Tibial nerve (tissue), 4 donors: Measurements from ENCODE around the gene MYO5A. TPM values are rescaled to one million over a fixed set of nuclear protein-coding genes. Genes with fewer than 3 reads are reported as not detected.

Experiments used
- DNase-seq, 2 donors: peaks; one replicate each; pipeline ENCODE4 v3.0.0-alpha.2; 2019; ENCODE audit warnings: low spot score in 2 of 2
- H3K27ac ChIP-seq, 4 donors: fragments of 200-600 bp; sonication (generic) in 3 of 4; one replicate each; pipeline ENCODE4 v1.5.1; 2017 to 2019; ENCODE audit warnings: mild to moderate bottlenecking in 1 of 4
- H3K27me3 ChIP-seq, 2 donors: fragments of 200-600 bp; sonication (generic) in 1 of 2; one replicate each; pipeline versions ENCODE4 v1.5.1 to v1.6.0; 2017 to 2019
- H3K36me3 ChIP-seq, 3 donors: fragments of 200-600 bp; sonication (generic); one replicate each; pipeline ENCODE4 v1.5.1; 2018 to 2019
- H3K4me1 ChIP-seq, 4 donors: fragments of 200-600 bp; sonication (generic) in 3 of 4; one replicate each; pipeline ENCODE4 v1.5.1; 2017 to 2019
- H3K4me3 ChIP-seq, 4 donors: fragments of 200-600 bp; sonication (generic) in 3 of 4; one replicate each; pipeline ENCODE4 v1.5.1; 2017 to 2019; ENCODE audit warnings: mild to moderate bottlenecking in 1 of 4, moderate library complexity in 1 of 4
- H3K9me3 ChIP-seq, 4 donors: fragments of 200-600 bp; sonication (generic) in 3 of 4; one replicate each; pipeline ENCODE4 v1.5.1; 2017 to 2019
- CTCF ChIP-seq, 5 experiments: fragments of 200-600 bp in 3 of 5; fragments of 450-650 bp in 2 of 5; sonication (generic) in 3 of 5; IDR thresholded peaks; one replicate each; pipeline ENCODE4 v1.5.1; 2016 to 2019; ENCODE audit warnings: antibody characterized with exemption in 5 of 5, mild to moderate bottlenecking in 3 of 5, moderate library complexity in 2 of 5
- EP300 ChIP-seq, 2 donors: sonication (generic); formaldehyde crosslinking; IDR thresholded peaks; one replicate each; pipeline ENCODE4 v1.6.1; 2017; ENCODE audit warnings: antibody characterized with exemption in 2 of 2, mild to moderate bottlenecking in 1 of 2
- POLR2A ChIP-seq, 2 donors: fragments of 450-650 bp; IDR thresholded peaks; one replicate each; pipeline ENCODE4 v1.6.1; 2017; ENCODE audit warnings: antibody characterized with exemption in 2 of 2, mild to moderate bottlenecking in 2 of 2, moderate library complexity in 2 of 2
- WGBS, 2 donors: methylation state at CpG; one replicate each; pipeline ENCODE4 v1.1.5; 2018; 5-methylcytosine and 5-hydroxymethylcytosine counted together
- total RNA-seq, 4 donors: library from RNA; depleted of rRNA; stranded (reverse); fragments of >200 nt; gene quantifications; one replicate each; pipeline ENCODE4 v1.1.0, GENCODE V29; 2016

MYO5A gene
- total RNA-seq, 4 donors from 2014 or later = 38.7 to 101 (median 46.9) TPM

- H3K4me1 ChIP-seq = peaks cover 0 to 7% (median 0%) of the 10 kb centered on the region in 4 donors
- no peak for TF ChIP-seq POLR2A (IDR thresholded peaks at IDR 0.05)
- TF ChIP-seq EP300 (IDR thresholded peaks at IDR 0.05) = no peak
- no peak for TF ChIP-seq CTCF (IDR thresholded peaks at IDR 0.05)
- no peaks in the 10 kb centered on the region for H3K9me3 ChIP-seq
- 87 to 92% methylated on average over 3 of the region's 3 CpGs for WGBS, 2 donors
- peaks cover 0 to 33% (median 0%) of the 10 kb centered on the region in 3 donors for H3K36me3 ChIP-seq
- H3K4me3 ChIP-seq = no peak overlapping the region
- DNase-seq = no peak
- H3K27me3 ChIP-seq = no peaks in the 10 kb centered on the region
- peak overlapping the region in 1 of 4 donors; percentile 66 for H3K27ac ChIP-seq
Measured at GRCh38 chr15:52338058-52338457, 190.6 kb downstream of the MYO5A start.

GRCh38 chr15:52337198-52337853, 191.4 kb downstream of the MYO5A start:
- H3K36me3 ChIP-seq = peaks cover 0 to 26% (median 0%) of the 10 kb centered on the region in 3 donors
- H3K27me3 ChIP-seq = no peaks in the 10 kb centered on the region
- H3K4me3 ChIP-seq = no peak overlapping the region
- no peak for DNase-seq
- no peak for TF ChIP-seq EP300 (IDR thresholded peaks at IDR 0.05)
- TF ChIP-seq POLR2A (IDR thresholded peaks at IDR 0.05) = no peak
- TF ChIP-seq CTCF (IDR thresholded peaks at IDR 0.05) = no peak
- H3K27ac ChIP-seq = peak overlapping the region in 2 of 4 donors; percentile 30 to 66
- 58 to 66% methylated on average over 5 of the region's 5 CpGs for WGBS, 2 donors
- H3K4me1 ChIP-seq = peaks cover 0 to 7% (median 0%) of the 10 kb centered on the region in 4 donors
- H3K9me3 ChIP-seq = no peaks in the 10 kb centered on the region

- Histone ChIP-seq H3K36me3 (peaks cover 0 to 20% (median 0%) of the 10 kb centered on the region in 3 donors), H3K27ac (no peak overlapping the region), H3K4me1 (peaks cover 0 to 7% (median 0%) of the 10 kb centered on the region in 4 donors), H3K4me3 (no peak overlapping the region), H3K9me3 (no peaks in the 10 kb centered on the region), H3K27me3 (no peaks in the 10 kb centered on the region)
- no peak for TF ChIP-seq EP300 (IDR thresholded peaks at IDR 0.05)
- no peak for TF ChIP-seq POLR2A (IDR thresholded peaks at IDR 0.05)
- TF ChIP-seq CTCF (IDR thresholded peaks at IDR 0.05) = no peak
- 61 to 68% methylated on average over 4 of the region's 4 CpGs for WGBS, 2 donors
- DNase-seq = no peak
Measured at GRCh38 chr15:52336529-52336928, 192.2 kb downstream of the MYO5A start.

- H3K4me3 ChIP-seq = no peak overlapping the region
- no peak for TF ChIP-seq EP300 (IDR thresholded peaks at IDR 0.05)
- no peak for TF ChIP-seq POLR2A (IDR thresholded peaks at IDR 0.05)
- no peak for TF ChIP-seq CTCF (IDR thresholded peaks at IDR 0.05)
- no peaks in the 10 kb centered on the region for H3K9me3 ChIP-seq
- no peak overlapping the region for H3K27ac ChIP-seq
- H3K27me3 ChIP-seq = no peaks in the 10 kb centered on the region
- peaks cover 0 to 16% (median 0%) of the 10 kb centered on the region in 3 donors for H3K36me3 ChIP-seq
- peaks cover 0 to 7% (median 0%) of the 10 kb centered on the region in 4 donors for H3K4me1 ChIP-seq
- DNase-seq = no peak
- WGBS, 2 donors = 84 to 90% methylated on average over 3 of the region's 3 CpGs
Measured at GRCh38 chr15:52334491-52335160, 194.1 kb downstream of the MYO5A start.
